GM23248 (cell line): Measurements from ENCODE around the gene EME1. TPM values are rescaled to one million over a fixed set of nuclear protein-coding genes. Genes with fewer than 3 reads are reported as not detected.
A peak's percentile ranks its signal among the peaks of the same experiment; 100 is the strongest.
"Not testable (repeated sequence)": the region's sequence is repeated elsewhere in the genome, so short reads cannot be mapped to it uniquely, and the experiment has no call there.

Source experiments
- DNase-seq: peaks from one replicate; pipeline ENCODE4 v3.0.0-alpha.2; 2015
- H2AFZ ChIP-seq: fragments of 200-600 bp; sonication (generic); 2 replicates; pipeline ENCODE4 v1.6.1; 2016; ENCODE audit warnings: antibody characterized with exemption
- H3F3A ChIP-seq: fragments of 200-600 bp; sonication (generic); 2 replicates; pipeline ENCODE4 v1.6.1; 2016; ENCODE audit warnings: mild to moderate bottlenecking, antibody characterized with exemption, mixed run types; ENCODE audit not compliant: insufficient read depth
- H3K27ac ChIP-seq: fragments of 200-600 bp; sonication (generic); 2 replicates; pipeline ENCODE4 v1.5.1; 2016; ENCODE audit warnings: mild to moderate bottlenecking
- H3K27me3 ChIP-seq: fragments of 200-600 bp; sonication (generic); replicated peaks from 2 replicates; pipeline ENCODE4 v1.6.1; 2016; ENCODE audit warnings: mild to moderate bottlenecking; ENCODE audit not compliant: insufficient read depth
- H3K36me3 ChIP-seq: fragments of 200-600 bp; sonication (generic); 2 replicates; pipeline ENCODE4 v1.6.1; 2016; ENCODE audit warnings: low read depth, mild to moderate bottlenecking
- H3K4me1 ChIP-seq: fragments of 200-600 bp; sonication (generic); 2 replicates; pipeline ENCODE4 v1.6.1; 2016; ENCODE audit warnings: mild to moderate bottlenecking; ENCODE audit not compliant: insufficient read depth
- H3K4me2 ChIP-seq: fragments of 200-600 bp; sonication (generic); one replicate; pipeline ENCODE4 v1.6.1; 2016; ENCODE audit warnings: mild to moderate bottlenecking; ENCODE audit not compliant: unreplicated experiment
- H3K4me3 ChIP-seq: fragments of 200-600 bp; sonication (generic); 2 replicates; pipeline ENCODE4 v1.5.1; 2016; ENCODE audit warnings: mild to moderate bottlenecking
- H3K79me2 ChIP-seq: fragments of 200-600 bp; sonication (generic); 2 replicates; pipeline ENCODE4 v1.6.1; 2016; ENCODE audit warnings: mild to moderate bottlenecking; ENCODE audit not compliant: insufficient read depth
- H3K9ac ChIP-seq: fragments of 200-600 bp; sonication (generic); 2 replicates; pipeline ENCODE4 v1.6.1; 2016; ENCODE audit warnings: mild to moderate bottlenecking
- H3K9me2 ChIP-seq: fragments of 200-600 bp; sonication (generic); 2 replicates; pipeline ENCODE4 v1.6.1; 2016; ENCODE audit warnings: mixed run types, mild to moderate bottlenecking, moderate library complexity; ENCODE audit not compliant: insufficient read depth
- H3K9me3 ChIP-seq: fragments of 200-600 bp; sonication (generic); one replicate; pipeline ENCODE4 v1.6.1; 2017; ENCODE audit warnings: low read depth
- H4K20me1 ChIP-seq: fragments of 200-600 bp; sonication (generic); 2 replicates; pipeline ENCODE4 v1.6.0; 2016; ENCODE audit not compliant: insufficient read depth
- EZH2 ChIP-seq: fragments of 200-600 bp; sonication (generic); IDR thresholded peaks from 2 replicates; pipeline ENCODE4 v1.6.1; 2018; ENCODE audit warnings: antibody characterized with exemption, mild to moderate bottlenecking; ENCODE audit not compliant: insufficient read depth, poor library complexity, severe bottlenecking
- EZH2phosphoT487 ChIP-seq: fragments of 200-600 bp; sonication (generic); IDR thresholded peaks from 2 replicates; pipeline ENCODE4 v1.6.1; 2018; ENCODE audit warnings: antibody characterized with exemption, moderate library complexity, mild to moderate bottlenecking, low read depth; ENCODE audit not compliant: insufficient read depth
- WGBS, 2 experiments: methylation state at CpG; one replicate each; pipeline ENCODE4 v1.1.6; 2015 to 2017; ENCODE audit warnings: low lambda C conversion rate in 2 of 2, low coverage in 1 of 2; ENCODE audit errors: missing lambda C conversion rate in 2 of 2; 5-methylcytosine and 5-hydroxymethylcytosine counted together
- in situ Hi-C: fragments of 300-500 bp; cut with MboI; formaldehyde crosslinking; loops from 2 replicates; pipeline ENCODE4 v1.15.0; 2020
- polyA plus RNA-seq: library from polyadenylated mRNA; unstranded; fragments of >200 nt; fragmentation: Nextera tagmentation; extraction: Ambion mirVana; gene quantifications from 2 replicates; pipeline ENCODE4 v1.2.1, GENCODE V29; 2016
- total RNA-seq: library from RNA; depleted of rRNA; stranded (reverse); fragments of >200 nt; shearing (Covaris generic); gene quantifications from 2 replicates; pipeline ENCODE4 v1.2.3, GENCODE V29; 2014

EME1 gene
- total and polyA plus RNA-seq, 2 experiments from 2014 or later, result 4.1 to 4.3 TPM

GRCh38 chr17:50329716-50330115 is 43.3 kb upstream of the EME1 start:
- H3K27me3 ChIP-seq, result no peaks in the 10 kb centered on the region
- no peak overlapping the region for H3K27ac ChIP-seq
- H3K9me3 ChIP-seq, result no peaks in the 10 kb centered on the region
- H3K4me2 ChIP-seq, result no peak overlapping the region
- no peaks in the 10 kb centered on the region for H4K20me1 ChIP-seq
- no peaks in the 10 kb centered on the region for H3K9me2 ChIP-seq
- TF ChIP-seq EZH2phosphoT487 (no peak), EZH2 (no peak)
- H2AFZ ChIP-seq, result no peak overlapping the region
- peaks cover 17% of the 10 kb centered on the region; the same call in 1 of the 2 replicates for H3F3A ChIP-seq
- no peak overlapping the region for H3K9ac ChIP-seq
- WGBS, 2 experiments, result 97 to 98% methylated on average over 3 of the region's 3 CpGs
- DNase-seq, result no peak
- H3K4me1 ChIP-seq, result peaks cover 14% of the 10 kb centered on the region
- no peaks in the 10 kb centered on the region for H3K79me2 ChIP-seq
- H3K4me3 ChIP-seq, result no peak overlapping the region
- in situ Hi-C loops, result no loop called here
- H3K36me3 ChIP-seq, result no peaks in the 10 kb centered on the region

DNA sequence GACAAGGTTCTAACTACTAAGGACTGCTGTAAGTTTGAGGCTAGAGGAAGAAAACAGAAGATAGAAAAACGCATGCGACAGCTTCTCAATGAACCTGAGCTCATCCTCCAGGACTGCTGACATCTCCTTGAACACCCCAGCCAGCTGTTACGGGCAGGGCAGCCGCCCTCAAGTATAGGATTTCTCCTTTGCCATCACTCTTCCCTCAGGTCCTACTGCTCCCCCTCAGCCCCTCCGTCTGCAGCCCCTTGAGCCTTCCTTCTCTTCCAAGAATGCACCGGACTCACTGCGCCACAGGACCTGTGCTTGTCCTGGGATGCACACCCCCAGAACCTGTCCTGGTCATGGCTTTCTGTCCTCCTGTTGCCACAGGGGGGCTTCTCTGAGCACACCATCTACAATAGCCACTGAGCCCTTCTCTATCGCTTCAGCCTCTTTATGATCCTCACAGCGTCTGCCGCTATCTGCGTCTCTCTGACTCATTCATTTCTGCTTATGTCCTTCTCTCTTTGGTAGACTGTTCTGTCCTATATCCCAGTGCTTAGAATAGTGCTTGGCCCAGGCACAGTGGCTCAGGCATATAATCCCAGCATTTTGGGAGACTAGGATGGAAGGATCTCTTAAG is 42.8 kb upstream of the EME1 start:
- 89 to 91% methylated on average over 11 of the region's 11 CpGs for WGBS, 2 experiments
- Histone ChIP-seq H3K27ac (no peak overlapping the region), H3K4me2 (no peak overlapping the region), H3K4me1 (peaks cover 14% of the 10 kb centered on the region), H3K9ac (no peak overlapping the region), H3K79me2 (no peaks in the 10 kb centered on the region), H3K36me3 (no peaks in the 10 kb centered on the region), H3K27me3 (no peaks in the 10 kb centered on the region), H3K4me3 (no peak overlapping the region), H3F3A (peaks cover 17% of the 10 kb centered on the region; the same call in 1 of the 2 replicates), H4K20me1 (no peaks in the 10 kb centered on the region), H3K9me3 (no peaks in the 10 kb centered on the region), H2AFZ (no peak overlapping the region), H3K9me2 (no peaks in the 10 kb centered on the region)
- no peak for TF ChIP-seq EZH2
- TF ChIP-seq EZH2phosphoT487, result no peak
- in situ Hi-C loops, result no loop called here
- DNase-seq, result no peak

GRCh38 chr17:50331085-50331791 is 41.8 kb upstream of the EME1 start:
- Histone ChIP-seq H2AFZ (no peak overlapping the region), H4K20me1 (no peaks in the 10 kb centered on the region), H3K27ac (peak overlapping the region; percentile 40), H3K9ac (no peak overlapping the region), H3K9me3 (no peaks in the 10 kb centered on the region), H3K4me3 (no peak overlapping the region), H3F3A (peaks cover 17% of the 10 kb centered on the region; the same call in 1 of the 2 replicates), H3K9me2 (no peaks in the 10 kb centered on the region), H3K4me2 (peak overlapping the region; percentile 12), H3K4me1 (peaks cover 14% of the 10 kb centered on the region), H3K36me3 (no peaks in the 10 kb centered on the region), H3K79me2 (no peaks in the 10 kb centered on the region), H3K27me3 (no peaks in the 10 kb centered on the region)
- in situ Hi-C loops, result no loop called here
- DNase-seq, result peak; percentile 93
- WGBS, 2 experiments, result 44 to 48% methylated on average over 4 of the region's 4 CpGs
- no peak for TF ChIP-seq EZH2phosphoT487
- no peak for TF ChIP-seq EZH2

DNA sequence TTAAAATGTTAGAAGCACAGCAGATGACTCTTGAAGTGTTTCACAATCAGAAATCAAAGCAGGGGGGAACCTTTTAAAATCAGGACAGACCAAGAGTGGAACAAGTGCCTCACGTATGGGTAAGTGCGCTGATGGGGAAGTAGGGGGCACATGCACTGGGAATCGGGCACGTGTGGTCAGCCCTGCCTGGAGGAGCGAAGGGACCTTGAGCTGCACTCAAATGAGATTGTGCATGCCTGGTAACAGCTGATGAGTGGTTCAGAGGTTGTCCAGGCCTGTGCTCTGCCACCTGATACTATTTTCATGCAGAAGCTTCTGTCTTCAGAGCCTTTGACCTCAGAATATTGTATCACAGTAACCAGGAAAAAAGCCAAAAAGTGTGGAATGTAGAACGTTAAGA is 40.8 kb upstream of the EME1 start:
- H3K27ac ChIP-seq, result no peak overlapping the region
- H3K27me3 ChIP-seq, result no peaks in the 10 kb centered on the region
- no peaks in the 10 kb centered on the region for H3K79me2 ChIP-seq
- no peak overlapping the region for H3K4me3 ChIP-seq
- no peaks in the 10 kb centered on the region for H3K9me2 ChIP-seq
- no peaks in the 10 kb centered on the region for H3K9me3 ChIP-seq
- TF ChIP-seq EZH2, result no peak
- TF ChIP-seq EZH2phosphoT487, result no peak
- no peak overlapping the region for H3K4me2 ChIP-seq
- in situ Hi-C loops, result no loop called here
- no peaks in the 10 kb centered on the region for H3K36me3 ChIP-seq
- DNase-seq, result peak; percentile 21
- H4K20me1 ChIP-seq, result no peaks in the 10 kb centered on the region
- no peak overlapping the region for H2AFZ ChIP-seq
- peaks cover 17% of the 10 kb centered on the region; the same call in 1 of the 2 replicates for H3F3A ChIP-seq
- WGBS, 2 experiments, result 51 to 56% methylated on average over 6 of the region's 6 CpGs
- peaks cover 14% of the 10 kb centered on the region for H3K4me1 ChIP-seq
- no peak overlapping the region for H3K9ac ChIP-seq

- H3K9me3 ChIP-seq, H3K9ac ChIP-seq, H3K27me3 ChIP-seq, H3K9me2 ChIP-seq, H3K27ac ChIP-seq, DNase-seq, H3K79me2 ChIP-seq, H3K36me3 ChIP-seq, H4K20me1 ChIP-seq, H3K4me3 ChIP-seq, H3K4me2 ChIP-seq, in situ Hi-C loops, H2AFZ ChIP-seq: not testable (repeated sequence)
- Histone ChIP-seq H3K4me1 (peaks cover 14% of the 10 kb centered on the region), H3F3A (peaks cover 17% of the 10 kb centered on the region; the same call in 1 of the 2 replicates)
- 70 to 74% methylated on average over 14 of the region's 14 CpGs for WGBS, 2 experiments
These were observed 39.6 kb upstream of the EME1 start for GRCh38 chr17:50333291-50334057.
